Measurements from ENCODE around the gene MYL5. TPM values are rescaled to one million over a fixed set of nuclear protein-coding genes. Genes with fewer than 3 reads are reported as not detected.

Gene MYL5
- total and polyA plus RNA-seq, 2 of the 13 experiments (the other 11 are each of a cell fraction or from before 2014, with no cell fraction given) = 6.5 to 16.0 TPM

GRCh38 chr4:674172-675035 lies at the start of gene MYL5, which contains the start of gene ATP5ME (continued):
- TF ChIP-seq FUBP1 (CRISPR knock-in tag; IDR thresholded peaks at IDR 0.05; ENCODE audit: borderline replicate concordance) (no peak), SALL1 (CRISPR knock-in tag; IDR thresholded peaks at IDR 0.05) (peak; percentile 72), DR1 (CRISPR knock-in tag; IDR thresholded peaks at IDR 0.05) (peak; percentile 58; the same call in 1 of the 2 replicates), PBX2 (CRISPR knock-in tag; IDR thresholded peaks at IDR 0.05) (no peak), MAX (IDR thresholded peaks at IDR 0.05) (no peak), ZNF275 (CRISPR knock-in tag; IDR thresholded peaks at IDR 0.05; ENCODE audit: borderline replicate concordance) (peak; percentile 75), ZNF12 (CRISPR knock-in tag; IDR thresholded peaks at IDR 0.05) (0 out of 2 replicates have a peak, but pooled peaks have one; percentile 23), SOX13 (IDR thresholded peaks at IDR 0.05) (no peak), SOX13 (CRISPR knock-in tag; conservative IDR thresholded peaks at IDR 0.05 in 1 of 2, IDR thresholded peaks at IDR 0.05 in 1 of 2) (peak in 1 of 2 experiments; percentile 38; a peak in 1 of 4 replicates), BCL6 (CRISPR knock-in tag; IDR thresholded peaks at IDR 0.05) (no peak), ERF (CRISPR knock-in tag; IDR thresholded peaks at IDR 0.05) (peak; percentile 67; the same call in 1 of the 2 replicates), ZNF280B (CRISPR knock-in tag; IDR thresholded peaks at IDR 0.05; ENCODE audit: borderline replicate concordance) (peak; percentile 87; the same call in 1 of the 2 replicates), RARG (CRISPR knock-in tag; IDR thresholded peaks at IDR 0.05; ENCODE audit: low read depth) (0 out of 2 replicates have a peak, but pooled peaks have one; percentile 28), ZBTB4 (CRISPR knock-in tag; IDR thresholded peaks at IDR 0.05; ENCODE audit: borderline replicate concordance) (peak; percentile 15; the same call in 1 of the 2 replicates), EP300 (IDR thresholded peaks at IDR 0.05; ENCODE audit: low read depth in 2 of 2, low read length in 2 of 2) (0 out of 4 replicates have a peak, but pooled peaks of 1 of the 2 experiments have one; percentile 10), EP300 (CRISPR knock-in tag; IDR thresholded peaks at IDR 0.05; ENCODE audit: borderline replicate concordance) (no peak; the same call in 1 of the 2 replicates)
